ENCODE results near the gene NPLOC4.

DNA sequence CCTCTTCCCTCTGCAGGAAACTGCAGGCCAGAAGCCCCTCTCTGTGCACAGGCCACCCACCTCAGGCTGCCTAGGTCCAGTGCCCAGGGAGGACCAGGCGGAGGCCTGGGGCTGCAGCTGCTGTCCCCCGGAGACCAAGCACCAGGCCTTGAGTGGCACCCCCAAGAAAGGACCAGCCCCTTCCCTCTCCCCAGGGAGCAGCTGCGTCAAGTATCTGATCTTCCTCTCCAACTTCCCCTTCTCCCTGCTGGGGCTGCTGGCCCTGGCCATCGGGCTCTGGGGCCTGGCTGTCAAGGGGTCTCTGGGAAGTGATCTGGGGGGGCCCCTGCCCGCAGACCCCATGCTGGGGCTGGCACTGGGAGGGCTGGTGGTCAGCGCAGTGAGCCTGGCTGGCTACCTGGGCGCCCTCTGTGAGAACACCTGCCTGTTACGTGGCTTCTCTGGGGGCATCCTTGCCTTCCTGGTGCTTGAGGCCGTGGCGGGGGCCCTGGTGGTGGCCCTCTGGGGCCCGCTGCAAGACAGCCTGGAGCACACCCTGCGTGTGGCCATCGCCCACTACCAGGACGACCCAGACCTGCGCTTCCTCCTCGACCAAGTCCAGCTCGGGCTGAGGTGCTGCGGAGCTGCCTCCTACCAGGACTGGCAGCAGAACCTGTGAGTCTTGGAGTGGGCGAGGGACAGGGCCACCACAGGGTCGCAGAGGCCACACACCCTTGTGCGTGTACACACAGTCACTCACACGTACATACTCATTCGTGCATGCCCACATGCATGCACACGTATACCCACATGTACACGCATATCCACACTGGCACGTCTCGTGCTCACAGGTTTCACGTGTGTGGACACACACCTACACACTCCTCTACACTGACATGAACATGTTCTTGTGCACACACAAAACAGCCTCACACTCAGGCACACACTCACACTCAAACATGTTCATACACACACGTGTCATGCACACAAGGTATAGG, 8.4 kb upstream of the NPLOC4 start:
- no peak for TF ChIP-seq CTCF (IDR thresholded peaks at IDR 0.05)
- no peak for TF ChIP-seq ZFX (IDR thresholded peaks at IDR 0.05; ENCODE audit: borderline replicate concordance)

Data from 22Rv1 (cell line).